BLaER1 treated with 17β-estradiol and CSF1 and Interleukin-3, amounts not matched to agents 10 nM and 100 nM (cell line): Measurements from ENCODE around the gene ARHGAP40.

ENCODE experiments used
- H3K27ac ChIP-seq, 11 experiments: shearing (Covaris generic); formaldehyde crosslinking; 2 replicates each; pipeline ENCODE4 v1.8.1; 2022
- H3K27me3 ChIP-seq, 11 experiments: shearing (Covaris generic); formaldehyde crosslinking; 2 replicates each; pipeline ENCODE4 v1.8.1; 2022
- H3K36me3 ChIP-seq, 11 experiments: shearing (Covaris generic); formaldehyde crosslinking; 2 replicates each; pipeline ENCODE4 v1.8.1; 2022
- H3K4me1 ChIP-seq, 10 experiments: shearing (Covaris generic); formaldehyde crosslinking; 2 replicates each; pipeline ENCODE4 v1.8.1; 2022
- H3K4me2 ChIP-seq, 11 experiments: shearing (Covaris generic); formaldehyde crosslinking; 2 replicates each; pipeline ENCODE4 v1.8.1; 2022
- H3K4me3 ChIP-seq, 10 experiments: shearing (Covaris generic); formaldehyde crosslinking; 2 replicates each; pipeline ENCODE4 v1.8.1; 2022
- H3K9ac ChIP-seq, 11 experiments: shearing (Covaris generic); formaldehyde crosslinking; 2 replicates each; pipeline ENCODE4 v1.8.1; 2022
- H3K9me3 ChIP-seq, 11 experiments: shearing (Covaris generic); formaldehyde crosslinking; replicated peaks in 1 of 11; 2 replicates each; pipeline ENCODE4 v1.8.1; 2022
- H4K20me1 ChIP-seq, 11 experiments: shearing (Covaris generic); formaldehyde crosslinking; 2 replicates each; pipeline ENCODE4 v1.8.1; 2022
- Cebpa-rat ChIP-seq, 11 experiments: shearing (Covaris generic); IDR thresholded peaks; 2 replicates each; pipeline ENCODE4 v1.8.1; 2022

ARHGAP40 gene

DNA sequence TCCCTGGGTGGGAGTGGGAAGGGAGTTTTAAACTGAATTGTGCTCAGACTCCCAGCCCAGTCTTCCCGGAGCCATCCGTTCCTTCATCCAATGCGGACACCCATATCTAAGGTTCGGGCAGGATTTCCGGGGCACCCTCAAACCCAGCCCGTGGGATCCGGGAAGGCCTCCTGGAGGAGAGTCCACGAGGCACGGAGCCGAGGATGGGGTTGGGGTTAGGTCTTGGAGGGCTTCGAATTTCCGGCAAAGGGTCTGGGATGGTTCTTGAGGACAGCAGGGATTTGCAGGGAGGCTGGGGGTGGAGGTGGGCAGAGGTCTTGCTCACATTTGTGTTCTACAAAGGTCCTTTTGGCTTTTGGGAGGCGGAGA, 73.1 kb downstream of the ARHGAP40 start:
- Histone ChIP-seq H3K4me2 (peak overlapping the region; percentile 18 to 68 (median 55); a peak in 14 of 22 replicates), H3K4me3 (peak overlapping the region in 6 of 10 experiments; percentile 41 to 82 (median 58); a peak in 6 of 20 replicates), H3K4me1 (peaks cover 8 to 40% (median 30%) of the 10 kb centered on the region in 10 experiments), H3K9me3 (no peaks in the 10 kb centered on the region), H3K36me3 (no peaks in the 10 kb centered on the region), H4K20me1 (no peaks in the 10 kb centered on the region; a peak in 3 of 22 replicates), H3K9ac (peak overlapping the region in 5 of 11 experiments; percentile 43 to 92 (median 54); a peak in 6 of 22 replicates), H3K27me3 (no peaks in the 10 kb centered on the region), H3K27ac (peak overlapping the region in 6 of 11 experiments; percentile 31 to 64 (median 57); a peak in 6 of 22 replicates)
- TF ChIP-seq Cebpa-rat (IDR thresholded peaks at IDR 0.05), result no peak

GRCh38 chr20:38676576-38676975, 75.0 kb downstream of the ARHGAP40 start:
- H4K20me1 ChIP-seq, result no peaks in the 10 kb centered on the region; a peak in 3 of 22 replicates
- no peaks in the 10 kb centered on the region for H3K27me3 ChIP-seq
- no peaks in the 10 kb centered on the region for H3K9me3 ChIP-seq
- no peak overlapping the region for H3K4me2 ChIP-seq
- no peaks in the 10 kb centered on the region for H3K36me3 ChIP-seq
- H3K27ac ChIP-seq, result no peak overlapping the region
- no peak overlapping the region for H3K4me3 ChIP-seq
- no peak overlapping the region for H3K9ac ChIP-seq
- no peak for TF ChIP-seq Cebpa-rat (IDR thresholded peaks at IDR 0.05)
- peaks cover 8 to 29% (median 19%) of the 10 kb centered on the region in 10 experiments for H3K4me1 ChIP-seq

DNA sequence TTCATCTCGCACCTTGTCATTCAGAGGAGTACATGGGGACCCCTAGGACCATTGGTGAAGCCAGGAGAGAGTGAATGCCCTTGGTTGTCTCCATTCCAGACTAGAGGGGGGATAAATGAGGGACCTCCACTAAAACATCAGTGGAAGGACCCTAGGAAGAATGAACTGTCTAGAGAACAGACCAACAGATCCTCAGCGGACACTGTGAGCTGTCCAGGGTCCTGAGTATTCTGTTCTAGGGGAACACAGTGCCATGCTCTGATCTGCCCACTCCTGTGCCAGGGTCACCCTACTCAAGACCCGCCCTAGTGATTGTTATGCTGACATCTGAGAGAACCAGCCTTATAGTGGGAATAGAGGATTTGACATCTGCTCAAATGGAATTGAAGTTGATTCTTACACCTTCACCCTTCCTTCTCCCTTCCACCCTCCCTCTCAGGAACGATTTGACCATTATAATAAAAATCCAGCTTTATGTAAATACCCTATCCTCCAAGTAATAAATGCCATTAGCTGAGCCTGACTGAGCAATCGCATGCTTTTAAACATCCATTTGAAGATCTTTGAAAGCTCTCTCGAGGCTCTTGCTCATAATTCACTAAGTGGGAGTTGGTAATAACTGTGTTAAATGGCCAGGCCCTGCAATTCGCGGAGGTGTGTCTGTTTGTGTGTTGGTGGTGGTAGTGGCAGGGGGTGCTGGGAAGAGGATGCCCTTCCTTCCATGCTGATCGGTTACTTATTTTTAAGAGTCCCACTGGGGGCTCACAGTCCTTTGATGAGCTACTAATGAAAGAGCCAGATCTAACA, 79.1 kb downstream of the ARHGAP40 start:
- Histone ChIP-seq H3K27ac (no peak overlapping the region), H3K9ac (no peak overlapping the region), H3K4me1 (no peaks in the 10 kb centered on the region), H3K4me3 (no peak overlapping the region), H3K4me2 (no peak overlapping the region), H3K9me3 (no peaks in the 10 kb centered on the region), H3K36me3 (no peaks in the 10 kb centered on the region), H3K27me3 (peaks cover 0 to 3% (median 0%) of the 10 kb centered on the region in 11 experiments; a peak in 1 of 22 replicates), H4K20me1 (peaks cover 0 to 7% (median 0%) of the 10 kb centered on the region in 11 experiments; a peak in 4 of 22 replicates)
- no peak for TF ChIP-seq Cebpa-rat (IDR thresholded peaks at IDR 0.05)

DNA sequence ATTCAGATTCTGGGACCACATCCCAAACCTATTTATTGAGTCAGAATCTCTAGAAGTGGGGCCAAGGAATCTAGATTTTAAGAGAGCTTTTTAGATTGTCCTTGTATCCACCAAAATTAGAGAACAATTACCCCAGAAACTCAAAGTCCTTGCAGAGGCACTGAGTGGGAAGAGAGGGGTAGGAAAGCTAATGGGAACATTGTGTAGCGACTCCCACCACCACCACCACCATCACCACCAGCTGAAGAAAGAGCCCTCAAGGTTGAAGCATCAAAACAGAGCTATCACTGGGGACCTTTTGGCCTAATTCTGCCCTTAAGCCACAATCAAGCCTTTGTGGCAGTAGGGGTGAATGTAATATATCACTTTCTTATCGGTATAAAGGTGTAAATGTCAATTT, 83.7 kb downstream of the ARHGAP40 start:
- Histone ChIP-seq H3K9me3 (no peaks in the 10 kb centered on the region), H4K20me1 (peaks cover 0 to 7% (median 0%) of the 10 kb centered on the region in 11 experiments; a peak in 4 of 22 replicates), H3K27ac (no peak overlapping the region), H3K9ac (no peak overlapping the region), H3K4me1 (no peaks in the 10 kb centered on the region), H3K27me3 (peaks cover 0 to 21% (median 9%) of the 10 kb centered on the region in 11 experiments; a peak in 8 of 22 replicates), H3K36me3 (no peaks in the 10 kb centered on the region), H3K4me3 (no peak overlapping the region), H3K4me2 (no peak overlapping the region)
- TF ChIP-seq Cebpa-rat (IDR thresholded peaks at IDR 0.05), result no peak

DNA sequence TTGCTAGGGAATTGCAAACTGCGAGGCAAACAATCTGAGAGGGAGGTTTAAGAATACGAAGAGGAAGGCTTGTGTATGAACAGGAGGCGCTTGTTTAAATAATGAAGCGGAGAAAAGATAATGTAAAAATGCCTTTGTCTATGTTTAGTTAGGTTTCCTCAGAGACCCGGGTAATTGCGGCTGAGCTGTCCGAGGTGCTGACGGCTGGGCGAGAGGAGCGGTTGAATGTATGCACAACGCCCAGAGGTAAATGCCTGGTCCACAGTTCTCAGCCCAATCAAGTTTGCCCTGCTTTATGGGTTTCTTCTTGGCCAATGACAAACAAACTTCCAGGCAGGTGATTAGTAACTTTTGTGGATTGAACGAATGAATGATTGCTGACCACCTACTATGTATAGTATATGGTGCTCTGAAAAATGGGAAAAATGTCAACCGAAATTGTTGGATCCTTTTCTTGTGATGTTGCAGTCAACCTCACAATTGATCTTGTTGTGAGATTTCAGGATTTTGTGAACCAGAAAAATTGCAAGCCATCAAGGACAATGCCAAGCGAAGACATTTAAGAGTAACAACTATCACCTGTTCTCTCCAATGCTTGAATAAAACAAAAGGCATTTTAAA, 84.4 kb downstream of the ARHGAP40 start:
- H3K9me3 ChIP-seq, result no peaks in the 10 kb centered on the region
- no peaks in the 10 kb centered on the region for H3K36me3 ChIP-seq
- H3K4me3 ChIP-seq, result no peak overlapping the region
- H3K4me2 ChIP-seq, result no peak overlapping the region
- TF ChIP-seq Cebpa-rat (IDR thresholded peaks at IDR 0.05), result no peak
- H3K9ac ChIP-seq, result no peak overlapping the region
- no peaks in the 10 kb centered on the region for H3K4me1 ChIP-seq
- H4K20me1 ChIP-seq, result peaks cover 0 to 7% (median 0%) of the 10 kb centered on the region in 11 experiments; a peak in 4 of 22 replicates
- H3K27ac ChIP-seq, result no peak overlapping the region
- peaks cover 0 to 21% (median 9%) of the 10 kb centered on the region in 11 experiments; a peak in 8 of 22 replicates for H3K27me3 ChIP-seq

DNA sequence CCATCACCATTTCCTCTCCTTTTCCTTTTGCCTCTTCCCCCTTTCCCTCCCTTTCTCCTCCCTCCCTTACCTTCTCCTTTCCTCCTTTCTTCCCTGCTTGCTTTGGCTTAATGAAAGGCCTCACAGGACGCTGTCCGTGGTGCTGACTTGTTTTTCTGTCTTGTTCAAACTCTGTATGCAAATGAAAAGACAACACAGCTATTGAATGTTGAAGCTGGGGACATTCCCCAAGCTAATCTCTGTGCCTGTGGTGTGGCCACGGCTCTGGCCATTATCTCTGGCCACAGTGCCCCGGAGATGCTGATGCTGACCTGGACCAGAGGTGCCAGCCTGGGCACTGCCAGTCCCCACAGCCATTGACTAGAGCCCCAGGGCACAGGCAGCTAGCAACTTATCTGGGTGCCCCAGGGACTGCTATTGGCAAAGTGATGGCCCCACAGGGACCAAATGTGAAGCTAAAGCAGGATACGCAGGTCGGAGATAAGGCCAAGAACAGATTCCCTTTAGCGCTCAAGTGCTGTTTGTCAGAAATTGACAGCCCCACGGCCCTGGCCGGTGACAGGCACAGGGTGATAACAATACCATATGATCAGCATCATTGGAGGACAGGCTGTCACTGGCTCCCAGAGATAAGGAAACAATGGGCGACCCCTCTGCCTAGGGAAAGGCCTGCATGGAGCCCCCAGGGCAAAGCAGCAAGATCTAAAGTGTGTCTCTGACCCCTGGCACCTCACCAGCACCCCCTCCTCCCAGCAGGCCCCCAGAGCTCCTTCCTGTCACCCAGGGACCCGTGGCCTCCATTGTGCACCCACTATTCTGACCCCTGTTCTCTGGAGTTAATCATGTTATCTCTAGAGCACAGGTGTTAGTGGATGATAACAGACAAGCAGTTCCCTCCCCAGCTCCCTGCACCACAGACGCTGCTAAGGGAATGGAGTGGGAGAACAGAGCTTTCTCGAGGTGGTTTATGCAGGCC, 91.1 kb downstream of the ARHGAP40 start:
- no peak overlapping the region for H3K27ac ChIP-seq
- peaks cover 0 to 18% (median 8%) of the 10 kb centered on the region in 11 experiments; a peak in 6 of 22 replicates for H4K20me1 ChIP-seq
- no peak overlapping the region for H3K9ac ChIP-seq
- peaks cover 0 to 21% (median 9%) of the 10 kb centered on the region in 11 experiments; a peak in 8 of 22 replicates for H3K27me3 ChIP-seq
- peak overlapping the region in 1 of 11 experiments; percentile 2; a peak in 1 of 22 replicates for H3K4me2 ChIP-seq
- TF ChIP-seq Cebpa-rat (IDR thresholded peaks at IDR 0.05), result no peak
- H3K9me3 ChIP-seq, result no peaks in the 10 kb centered on the region
- H3K36me3 ChIP-seq, result no peaks in the 10 kb centered on the region
- no peak overlapping the region for H3K4me3 ChIP-seq
- peaks cover 0 to 5% (median 0%) of the 10 kb centered on the region in 10 experiments; a peak in 1 of 20 replicates for H3K4me1 ChIP-seq

- peaks cover 0 to 16% (median 10%) of the 10 kb centered on the region in 11 experiments; a peak in 9 of 22 replicates for H3K27me3 ChIP-seq
Observed at GRCh38 chr20:38697306-38697705, 95.7 kb downstream of the ARHGAP40 start.

GRCh38 chr20:38698541-38698940, 96.9 kb downstream of the ARHGAP40 start:
- no peak overlapping the region for H3K27ac ChIP-seq
- H3K36me3 ChIP-seq, result no peaks in the 10 kb centered on the region
- H3K9me3 ChIP-seq, result no peaks in the 10 kb centered on the region
- peaks cover 0 to 16% (median 10%) of the 10 kb centered on the region in 11 experiments; a peak in 9 of 22 replicates for H3K27me3 ChIP-seq
- no peak overlapping the region for H3K9ac ChIP-seq
- H4K20me1 ChIP-seq, result peaks cover 0 to 7% (median 0%) of the 10 kb centered on the region in 11 experiments; a peak in 1 of 22 replicates
- no peaks in the 10 kb centered on the region for H3K4me1 ChIP-seq
- no peak overlapping the region for H3K4me3 ChIP-seq
- TF ChIP-seq Cebpa-rat (IDR thresholded peaks at IDR 0.05), result no peak
- no peak overlapping the region for H3K4me2 ChIP-seq

More at GRCh38 chr20:38697306-38697705, 95.7 kb downstream of the ARHGAP40 start:
- Histone ChIP-seq H3K27ac (no peak overlapping the region), H3K9me3 (no peaks in the 10 kb centered on the region), H3K36me3 (no peaks in the 10 kb centered on the region), H3K9ac (no peak overlapping the region), H3K4me1 (peaks cover 0 to 5% (median 0%) of the 10 kb centered on the region in 10 experiments; a peak in 1 of 20 replicates), H3K4me3 (no peak overlapping the region), H4K20me1 (peaks cover 0 to 18% (median 7%) of the 10 kb centered on the region in 11 experiments; a peak in 5 of 22 replicates), H3K4me2 (no peak overlapping the region)
- no peak for TF ChIP-seq Cebpa-rat (IDR thresholded peaks at IDR 0.05)
